HG03025 (cell line): ENCODE results near the gene WNT7A.
"Not testable (repeated sequence)": the region's sequence is repeated elsewhere in the genome, so short reads cannot be mapped to it uniquely, and the experiment has no call there.

Experiments used
- ATAC-seq: cut with Tn5 transposase; IDR thresholded peaks from one replicate; pipeline ENCODE4 v1.9.1; 2021; ENCODE audit warnings: mild to moderate bottlenecking, moderate library complexity; ENCODE audit not compliant: unreplicated experiment, low FRiP score

Gene WNT7A

GRCh38 chr3:13879946-13880810 lies at the start of gene WNT7A:
Gene WNT7A, minus strand, starts transcription at chr3:13880071. Its CDS starts 255 bp downstream, at chr3:13879816.
- ATAC-seq, result no peak

GRCh38 chr3:13928741-13929140 lies 48.9 kb upstream of the WNT7A start:
- ATAC-seq, result not testable (repeated sequence)

GRCh38 chr3:13927295-13927694 lies 47.4 kb upstream of the WNT7A start:
- no peak for ATAC-seq

GRCh38 chr3:13916375-13916774 lies 36.5 kb upstream of the WNT7A start:
- no peak for ATAC-seq

GRCh38 chr3:13902648-13903238 lies 22.9 kb upstream of the WNT7A start:
- no peak for ATAC-seq

- ATAC-seq, result no peak
Measured at GRCh38 chr3:13901935-13902584, 22.2 kb upstream of the WNT7A start.

- ATAC-seq, result no peak
Measured at GRCh38 chr3:13898346-13898745, 18.5 kb upstream of the WNT7A start.

- ATAC-seq, result no peak
Measured at GRCh38 chr3:13896473-13897154, 16.7 kb upstream of the WNT7A start.

- ATAC-seq, result peak; percentile 87
Measured at GRCh38 chr3:13895155-13896105, 15.6 kb upstream of the WNT7A start.

GRCh38 chr3:13894807-13895154 lies 14.9 kb upstream of the WNT7A start:
- no peak for ATAC-seq

GRCh38 chr3:13894096-13894806 lies 14.4 kb upstream of the WNT7A start:
- no peak for ATAC-seq

- ATAC-seq, result no peak
Measured at GRCh38 chr3:13892304-13892703, 12.4 kb upstream of the WNT7A start.

GRCh38 chr3:13891492-13892073 lies 11.7 kb upstream of the WNT7A start:
- ATAC-seq, result no peak

- no peak for ATAC-seq
Measured at GRCh38 chr3:13891017-13891392, 11.1 kb upstream of the WNT7A start.

GRCh38 chr3:13890377-13891016 lies 10.6 kb upstream of the WNT7A start:
- no peak for ATAC-seq

- no peak for ATAC-seq
Measured at GRCh38 chr3:13888576-13888975, 8.7 kb upstream of the WNT7A start.

GRCh38 chr3:13887495-13888300 lies 7.8 kb upstream of the WNT7A start:
- ATAC-seq, result no peak
